ENCODE measurements around the gene PHLDB1.

- TF ChIP-seq MAX (IDR thresholded peaks at IDR 0.05; ENCODE audit: low read depth), result no peak
- no peak for TF ChIP-seq CTCF (IDR thresholded peaks at IDR 0.05)
- no peak for TF ChIP-seq RCOR1 (IDR thresholded peaks at IDR 0.05; ENCODE audit: low read length)
- TF ChIP-seq YY1 (IDR thresholded peaks at IDR 0.05; ENCODE audit: low read depth), result no peak
- TF ChIP-seq ELF1 (IDR thresholded peaks at IDR 0.05), result no peak
- TF ChIP-seq RXRA (IDR thresholded peaks at IDR 0.05; ENCODE audit: borderline replicate concordance, low read depth), result no peak
- no peak for TF ChIP-seq POLR2AphosphoS5 (IDR thresholded peaks at IDR 0.05; ENCODE audit: low read depth, low read length)
- no peak for TF ChIP-seq TAF1 (IDR thresholded peaks at IDR 0.05; ENCODE audit: borderline replicate concordance, low read depth, low read length)
- TF ChIP-seq NRF1 (IDR thresholded peaks at IDR 0.05; ENCODE audit: low read depth, low read length), result no peak
- TF ChIP-seq EP300 (IDR thresholded peaks at IDR 0.05; ENCODE audit: borderline replicate concordance in 1 of 2, low read depth in 1 of 2, low read length in 1 of 2), result no peak
Observed at GRCh38 chr11:118682372-118682771, 75.0 kb downstream of the PHLDB1 start.

Data from SK-N-SH (cell line).